HG02642 (cell line): ENCODE results near the gene JAKMIP1.
A peak's percentile ranks its signal among the peaks of the same experiment; 100 is the strongest.

Experiments
- ATAC-seq: cut with Tn5 transposase; IDR thresholded peaks from one replicate; pipeline ENCODE4 v1.9.1; 2021; ENCODE audit warnings: mild to moderate bottlenecking; ENCODE audit not compliant: unreplicated experiment, poor library complexity

The JAKMIP1 gene

DNA sequence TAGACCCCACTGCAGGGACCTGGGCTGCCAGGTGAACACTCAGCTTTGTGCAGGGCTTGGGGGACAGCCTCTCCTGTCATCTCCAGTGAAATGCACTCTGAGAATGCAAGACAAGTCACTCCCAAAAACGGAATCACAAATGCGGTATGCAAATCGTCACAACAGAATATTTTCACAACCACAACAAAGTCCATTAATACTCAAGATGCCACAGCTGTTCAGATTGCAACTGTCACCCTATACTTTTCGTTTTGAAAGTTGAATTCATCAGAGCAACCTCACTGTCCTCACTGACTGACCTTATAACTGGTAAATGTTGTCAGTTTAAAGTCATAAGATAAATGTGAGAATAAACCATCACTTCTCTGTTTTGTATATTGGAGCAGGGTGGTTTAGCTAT is 16.6 kb downstream of the JAKMIP1 start:
- ATAC-seq = peak; percentile 37

DNA sequence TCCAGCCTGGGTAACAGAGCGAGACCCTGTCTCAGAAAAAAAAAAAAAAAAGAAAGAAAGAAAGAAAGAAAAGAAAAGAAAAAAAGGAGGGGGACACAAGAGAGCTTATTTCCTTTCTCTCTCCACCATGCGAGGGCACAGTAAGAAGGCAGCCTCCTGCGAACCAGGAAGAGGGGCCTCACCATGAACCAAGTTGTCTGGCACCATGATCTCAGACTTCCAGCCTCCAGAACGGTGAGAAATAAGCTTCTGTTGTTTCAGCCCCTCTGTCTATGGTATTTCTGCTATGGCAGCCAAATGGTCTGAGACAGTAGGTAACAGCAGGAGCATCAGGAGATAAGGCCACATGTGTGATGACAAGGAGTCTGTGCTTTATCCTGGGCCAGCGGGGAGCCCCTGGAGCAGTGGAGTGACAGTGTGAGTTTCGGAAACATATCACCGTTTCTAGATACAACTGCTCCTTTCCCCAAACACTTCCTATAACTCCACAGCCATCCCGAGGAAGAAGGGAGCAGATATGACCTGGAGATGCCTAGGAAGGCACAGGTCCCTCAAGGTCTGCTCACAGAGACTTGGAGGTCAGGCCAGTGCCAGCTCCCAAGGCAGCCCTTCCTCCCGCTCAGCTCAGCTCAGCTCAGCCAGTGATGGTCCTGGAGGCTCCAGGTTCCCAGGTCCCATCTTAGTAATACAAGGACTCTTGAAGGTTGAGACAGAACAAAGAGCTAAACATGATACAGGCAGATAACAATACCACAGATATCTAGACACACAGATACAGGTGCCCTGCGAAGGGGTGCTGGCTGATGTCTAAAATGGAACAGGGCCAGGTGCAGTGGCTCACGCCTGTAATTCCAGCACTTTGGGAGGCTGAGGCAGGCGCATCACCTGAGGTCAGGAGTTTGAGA is 17.7 kb downstream of the JAKMIP1 start:
- ATAC-seq = no peak

DNA sequence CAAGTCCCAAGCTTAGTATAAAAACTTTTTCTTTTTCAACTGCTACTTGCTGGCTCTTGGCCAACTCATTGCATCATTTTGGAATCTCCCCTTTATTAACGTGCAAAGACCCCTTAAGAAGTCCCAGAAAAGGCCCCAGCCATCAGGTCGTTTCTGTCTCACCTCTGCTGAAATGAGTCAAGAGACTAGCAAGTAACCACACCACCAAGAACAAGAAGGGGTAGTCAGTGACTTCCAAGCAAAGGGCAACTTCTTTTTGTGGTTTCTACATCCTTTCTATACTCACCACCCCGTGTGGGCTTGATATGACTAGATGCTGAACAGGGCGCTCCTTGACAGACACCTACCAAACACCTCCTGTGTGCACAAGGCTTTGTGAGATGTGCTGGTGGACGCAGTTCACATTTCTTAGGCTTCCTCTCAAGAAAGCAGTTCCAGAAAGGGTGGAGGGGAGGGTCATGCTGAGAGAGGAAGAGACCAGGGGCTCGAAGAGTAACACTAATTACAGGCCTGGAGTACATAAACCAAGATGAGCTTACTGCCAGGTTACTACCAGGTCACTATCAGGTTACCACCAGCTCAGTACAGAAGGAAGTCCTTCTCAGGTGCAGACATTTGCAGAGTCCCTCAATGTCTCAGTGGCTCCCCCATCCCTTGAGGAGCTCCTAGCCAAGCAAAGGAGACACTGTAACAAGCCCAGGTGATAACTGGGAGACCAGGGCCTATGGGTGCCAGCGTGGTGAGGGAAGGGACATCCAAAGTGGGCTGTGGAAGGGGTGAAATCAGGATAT is 19.3 kb downstream of the JAKMIP1 start:
- peak; percentile 86 for ATAC-seq

DNA sequence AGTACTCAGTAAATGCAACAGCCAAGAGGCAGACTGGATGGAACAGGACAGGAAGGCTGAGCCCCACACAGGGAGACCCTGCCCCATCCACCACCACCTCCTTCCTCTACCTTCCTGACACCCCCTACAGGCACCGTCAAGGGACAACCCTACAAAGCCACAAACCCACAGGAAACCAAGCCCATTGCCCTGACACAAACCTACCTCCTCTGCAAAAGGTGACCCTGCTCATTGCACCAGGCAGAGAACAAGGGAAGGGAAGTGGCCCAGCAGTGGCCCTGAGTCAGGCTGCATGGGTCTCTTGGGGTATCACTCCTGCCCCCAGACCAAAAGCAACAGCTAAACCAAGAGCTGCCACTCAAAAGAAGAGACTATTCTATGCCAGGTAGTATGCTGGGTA is 21.0 kb downstream of the JAKMIP1 start:
- ATAC-seq = no peak

DNA sequence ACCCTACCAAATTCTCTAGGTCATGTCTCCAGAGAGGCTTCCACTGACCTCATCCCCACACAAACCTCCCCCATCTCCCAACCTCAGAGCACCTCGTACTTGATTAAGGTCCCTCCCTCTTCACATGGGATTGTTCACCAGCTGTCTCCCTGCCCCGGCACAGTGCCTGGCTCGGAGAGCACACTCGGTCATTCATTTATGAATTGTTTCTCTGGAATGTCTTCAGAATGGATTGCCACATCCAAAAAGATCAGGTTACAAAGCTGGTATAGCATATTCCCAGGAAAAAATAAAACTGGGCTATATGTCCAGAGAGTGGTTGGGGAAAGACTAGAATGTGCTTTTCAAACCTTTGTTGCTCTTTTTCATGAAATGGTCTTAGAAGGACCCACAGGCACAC is 21.6 kb downstream of the JAKMIP1 start:
- no peak for ATAC-seq

DNA sequence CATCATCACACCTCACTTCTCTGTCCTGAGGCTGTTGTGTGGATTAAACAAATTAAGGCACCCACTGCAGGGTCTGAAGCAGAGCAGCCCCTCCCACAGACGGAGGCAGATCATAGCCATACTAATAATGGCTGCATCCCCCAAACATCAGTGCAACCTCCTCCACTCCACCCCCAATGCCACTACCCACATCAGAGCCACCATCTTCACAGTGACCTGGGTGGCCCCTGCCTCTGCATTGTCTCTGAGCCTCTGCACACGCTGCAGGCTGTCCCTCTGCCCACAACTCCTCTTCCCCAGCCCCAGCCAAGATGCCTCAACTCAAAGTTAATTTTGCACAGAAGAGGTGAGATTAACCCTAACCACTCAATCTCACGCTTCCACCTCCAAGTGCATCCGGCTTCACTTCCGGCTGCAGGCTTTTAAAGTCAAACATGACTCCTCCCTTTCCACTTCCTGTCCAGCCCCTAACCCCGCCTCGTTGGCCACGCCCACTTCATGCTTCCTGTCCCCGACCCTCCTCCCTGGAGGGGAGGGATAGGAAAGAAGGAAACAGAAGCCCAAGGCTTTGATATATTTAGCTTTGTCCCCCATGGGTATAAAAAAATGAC is 22.7 kb downstream of the JAKMIP1 start:
- no peak for ATAC-seq

DNA sequence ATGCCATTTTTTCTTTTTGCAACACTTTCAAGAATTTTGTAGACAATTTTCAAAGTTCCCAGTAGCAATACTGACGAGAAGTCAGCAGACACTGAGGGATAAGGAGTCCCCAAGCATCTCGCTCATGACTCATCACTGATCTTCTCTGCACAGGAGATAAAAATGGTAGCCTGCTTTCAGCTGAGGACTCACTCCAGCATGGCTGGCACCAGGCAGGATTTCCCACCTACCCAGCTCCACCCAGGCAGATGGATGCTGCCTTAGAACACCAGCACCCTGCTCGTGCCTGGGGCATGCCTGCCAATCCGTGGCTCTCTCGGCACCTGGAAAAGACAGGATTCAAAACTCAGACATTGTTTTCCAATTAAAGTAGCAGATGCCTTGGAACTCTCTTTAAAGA is 24.9 kb downstream of the JAKMIP1 start:
- ATAC-seq = no peak

DNA sequence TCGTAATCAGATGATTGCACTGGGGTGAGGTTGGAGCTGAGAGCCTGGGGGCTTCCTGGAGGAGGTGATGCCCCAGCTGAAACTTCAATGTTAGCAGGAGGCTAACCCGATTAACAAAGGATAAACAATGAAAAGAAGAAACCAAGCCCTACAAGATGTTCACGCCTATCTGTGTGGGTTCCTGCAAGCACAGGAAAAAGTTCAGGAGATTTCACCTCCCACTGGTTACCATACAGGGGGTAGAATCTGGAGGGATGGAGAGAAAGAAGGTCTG is 27.5 kb downstream of the JAKMIP1 start:
- no peak for ATAC-seq

DNA sequence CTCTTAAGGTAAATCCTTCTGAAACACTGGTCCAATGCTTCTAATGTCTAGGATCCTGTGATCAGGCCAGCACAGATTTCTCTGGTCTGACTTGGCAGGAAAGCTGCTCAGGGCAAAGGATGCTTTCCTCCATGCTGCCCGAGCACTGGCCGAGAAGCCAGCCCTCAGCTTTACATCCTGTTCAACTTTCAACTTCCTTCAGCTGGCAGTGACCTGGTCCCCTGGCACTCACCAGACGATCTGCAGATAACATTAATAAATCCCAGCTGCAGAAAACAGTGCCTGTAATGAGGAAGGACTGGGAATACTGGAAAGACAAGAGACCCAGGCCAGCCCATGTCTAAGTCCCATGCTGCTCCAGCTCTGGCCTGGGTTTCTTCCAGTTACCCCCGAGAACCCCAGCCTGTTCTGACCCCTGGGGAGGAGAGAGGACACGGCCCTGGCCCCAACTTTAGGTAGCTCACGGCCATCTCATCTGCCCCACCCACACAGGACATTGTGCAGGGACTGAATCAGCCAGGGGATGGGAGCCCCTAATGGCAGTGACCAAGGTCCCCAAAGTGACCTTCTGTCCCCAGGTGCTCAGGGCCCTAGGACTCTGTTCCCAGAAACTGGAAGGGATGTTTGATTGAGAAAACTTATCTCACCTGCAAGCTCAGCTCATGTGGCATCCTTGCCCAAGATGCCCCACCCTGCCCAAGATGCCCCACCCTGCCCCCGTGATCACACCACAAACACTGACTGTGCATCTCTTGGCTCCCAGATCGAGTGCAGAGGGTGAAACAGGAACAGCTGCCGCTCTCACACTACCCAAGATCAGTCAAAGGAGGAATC is 28.0 kb downstream of the JAKMIP1 start:
- ATAC-seq = no peak

DNA sequence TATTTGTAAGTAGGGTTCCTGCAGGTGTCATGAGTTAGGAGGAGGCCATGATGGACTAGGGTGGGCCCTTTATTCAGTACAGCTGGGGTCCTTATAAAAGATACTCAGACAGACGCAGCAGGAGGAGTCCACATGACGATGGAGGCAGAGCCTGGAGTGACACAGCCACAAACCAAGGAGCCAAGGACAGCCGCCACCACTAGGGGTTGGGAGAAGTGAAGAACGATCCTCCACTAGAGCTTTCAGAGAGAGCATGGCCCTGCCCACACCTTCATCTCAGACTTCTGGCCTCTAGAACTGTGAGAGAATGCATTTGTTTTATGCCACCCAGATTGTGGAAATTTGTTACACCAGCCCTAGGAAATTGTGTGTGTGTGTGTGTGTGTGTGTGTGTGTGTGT is 31.1 kb downstream of the JAKMIP1 start:
- no peak for ATAC-seq

DNA sequence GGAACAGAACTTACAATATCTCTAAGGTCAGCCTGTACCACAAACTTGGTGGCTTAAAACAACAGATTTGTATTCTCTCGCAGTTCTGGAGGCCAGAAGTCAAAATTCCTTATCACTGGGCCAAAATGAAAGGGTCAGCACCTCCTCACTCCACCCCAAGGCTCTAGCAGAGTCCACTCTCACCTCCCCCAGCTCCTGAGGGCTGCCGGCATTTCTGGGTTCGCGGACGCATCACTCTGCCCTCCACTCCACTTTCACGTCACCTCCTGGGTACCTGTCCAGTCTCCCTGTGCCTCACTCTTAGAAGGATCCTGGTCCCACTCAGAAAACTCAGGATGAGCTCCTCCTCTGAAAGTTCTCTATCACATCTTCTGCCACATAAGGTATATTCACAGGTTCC is 34.6 kb downstream of the JAKMIP1 start:
- ATAC-seq = no peak

DNA sequence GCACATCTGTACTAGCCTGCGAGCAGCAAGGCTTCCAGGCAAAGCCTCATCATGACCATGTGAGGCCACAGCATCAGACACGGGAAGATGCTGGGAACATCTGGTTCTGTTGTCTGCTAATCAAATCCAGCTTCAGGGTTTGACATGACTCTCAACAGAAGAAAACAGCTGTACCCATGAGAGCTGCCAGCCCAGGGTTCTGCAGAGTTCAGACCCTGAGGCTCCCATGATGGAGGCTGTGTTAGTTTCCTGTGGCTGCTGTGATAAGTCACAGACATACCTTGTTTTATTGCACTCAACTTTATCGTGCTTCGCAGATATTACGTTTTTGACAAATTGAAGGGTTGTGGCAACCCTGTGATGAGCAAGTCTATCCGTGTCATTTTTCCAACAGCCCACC is 37.5 kb downstream of the JAKMIP1 start:
- no peak for ATAC-seq

DNA sequence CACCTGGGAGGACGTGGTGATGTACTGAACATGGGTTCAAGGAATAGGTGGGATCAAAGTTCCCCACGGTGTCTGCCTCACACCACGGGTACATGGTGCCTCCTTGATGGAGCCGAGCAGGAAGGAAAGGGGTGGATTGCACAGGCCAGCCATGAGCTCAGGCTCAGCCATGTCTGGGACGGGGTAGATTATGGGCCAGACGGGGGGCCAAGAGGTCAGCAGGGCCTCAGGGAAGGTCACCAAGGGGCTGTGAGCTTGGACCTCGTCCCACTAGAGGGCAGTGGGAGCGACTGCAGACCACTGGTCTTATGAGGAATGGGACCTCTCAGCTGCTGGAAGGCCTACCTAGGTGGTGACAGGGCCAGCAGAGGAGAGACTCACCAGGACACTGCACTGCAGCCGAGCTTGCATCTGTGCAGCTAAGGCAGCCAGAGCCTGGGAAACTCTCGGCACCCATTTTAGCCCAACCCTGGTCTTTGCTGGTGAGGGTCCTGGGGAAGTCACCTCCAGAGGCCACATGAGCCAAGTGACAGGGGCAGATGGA is 38.4 kb downstream of the JAKMIP1 start:
- ATAC-seq = no peak

DNA sequence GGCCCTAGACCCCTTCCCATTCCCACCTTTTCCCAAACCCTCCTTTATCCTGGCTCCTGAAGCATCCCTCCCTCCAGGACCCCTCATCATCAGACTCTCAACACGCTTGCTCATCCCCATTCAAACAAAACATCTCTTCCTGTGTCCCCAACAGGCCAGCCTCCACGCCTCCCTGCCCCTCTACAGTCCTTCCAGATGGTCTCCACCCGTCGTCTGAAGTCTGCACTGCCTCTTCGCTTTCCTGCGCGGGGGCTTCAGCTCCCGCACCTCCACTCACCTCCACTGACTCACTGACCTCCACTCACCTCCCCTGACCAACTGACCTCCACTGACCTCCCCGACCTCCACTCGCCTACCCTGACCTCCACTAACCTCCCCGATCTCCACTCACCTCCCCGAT is 39.8 kb downstream of the JAKMIP1 start:
- ATAC-seq = no peak

DNA sequence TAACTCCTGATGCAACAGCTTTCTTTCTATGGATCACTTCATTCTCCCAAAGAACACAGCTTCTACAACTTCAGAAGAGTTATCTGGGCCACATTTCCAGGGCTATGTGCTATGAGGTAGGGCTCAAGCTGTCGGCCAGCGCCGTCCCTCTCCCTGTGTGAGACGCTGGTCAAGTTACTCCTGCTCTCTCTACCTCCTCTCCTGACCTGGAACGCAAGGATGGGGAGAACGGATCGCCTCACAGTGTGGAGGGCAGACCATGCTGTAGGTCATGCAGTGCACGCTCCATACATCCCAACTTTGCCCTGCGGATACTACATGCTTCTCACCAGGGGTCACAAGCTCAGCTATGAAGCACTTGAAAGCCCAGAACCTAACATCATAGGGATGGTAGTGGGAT is 42.4 kb downstream of the JAKMIP1 start:
- ATAC-seq = no peak

DNA sequence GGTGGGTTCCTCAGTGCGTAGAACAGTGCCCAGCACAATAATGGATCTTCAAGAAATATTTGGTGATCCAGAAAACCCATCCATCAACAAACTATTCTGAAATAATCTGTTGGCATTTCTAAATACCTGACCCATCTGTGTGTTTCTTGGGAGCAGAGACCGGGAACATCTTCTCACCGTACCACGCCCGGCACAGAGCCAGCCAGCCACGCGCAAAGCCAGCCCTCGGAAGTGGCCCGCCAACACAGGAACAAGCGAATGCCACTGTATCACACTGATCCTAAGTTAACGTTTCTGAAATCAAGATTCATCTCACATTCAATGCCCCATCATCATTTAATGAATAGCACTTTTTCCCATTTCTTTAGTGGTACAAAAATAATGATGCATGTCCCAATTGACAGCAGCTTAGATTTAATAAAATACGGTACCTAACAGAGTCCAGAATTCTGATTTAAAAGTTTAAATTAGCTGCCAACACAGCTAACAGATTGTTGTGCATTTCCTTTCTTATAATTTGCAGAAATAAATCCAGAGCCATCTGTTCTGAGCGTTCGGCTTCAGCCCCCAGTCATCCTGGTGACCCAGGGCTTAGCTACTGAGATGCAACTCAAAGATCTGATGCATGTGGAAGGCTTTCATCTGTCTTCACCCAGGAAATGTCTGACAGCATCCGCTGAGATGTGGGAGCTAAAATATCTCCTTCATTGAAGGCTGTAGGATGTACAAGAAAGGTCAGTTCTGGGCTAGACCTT is 44.2 kb downstream of the JAKMIP1 start:
- no peak for ATAC-seq

DNA sequence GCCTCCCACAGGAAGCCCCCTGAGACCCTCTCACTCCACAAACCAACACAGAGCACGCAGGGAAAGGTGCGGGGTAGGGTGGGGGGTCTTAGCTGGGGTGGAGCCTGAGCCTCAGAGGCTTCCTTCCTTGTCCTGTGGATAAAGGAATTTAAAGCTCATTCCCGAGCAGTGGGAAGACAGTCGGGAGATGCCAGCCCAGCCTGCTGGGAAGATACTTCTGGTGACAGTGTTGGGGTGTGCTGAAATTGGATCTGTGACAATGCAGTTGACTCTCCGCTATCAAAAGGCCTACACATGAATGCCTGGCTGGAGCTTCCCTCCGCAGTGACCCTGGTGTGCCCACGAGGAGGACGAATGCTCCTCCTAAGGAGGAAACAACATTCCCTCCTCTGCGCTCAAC is 45.5 kb downstream of the JAKMIP1 start:
- no peak for ATAC-seq

DNA sequence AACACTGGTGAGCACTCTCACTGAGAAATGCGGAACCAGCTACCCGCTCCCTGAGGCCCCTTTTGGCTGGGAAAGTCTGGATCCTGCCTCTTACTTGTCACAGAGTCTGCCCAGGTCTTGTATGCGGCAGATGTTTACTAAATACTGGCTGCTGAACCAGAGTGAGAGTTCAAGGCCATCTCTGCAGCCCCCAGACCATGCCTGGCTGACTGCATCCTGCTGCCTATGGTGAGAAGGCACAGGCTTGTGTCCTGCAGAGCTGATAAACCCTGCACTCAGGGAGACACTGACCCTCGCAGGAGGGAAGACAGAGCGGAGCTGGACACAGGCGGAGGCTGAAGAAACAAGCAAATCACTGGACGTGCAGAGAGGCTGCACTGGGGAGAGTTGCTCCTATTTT is 46.5 kb downstream of the JAKMIP1 start:
- ATAC-seq = no peak

DNA sequence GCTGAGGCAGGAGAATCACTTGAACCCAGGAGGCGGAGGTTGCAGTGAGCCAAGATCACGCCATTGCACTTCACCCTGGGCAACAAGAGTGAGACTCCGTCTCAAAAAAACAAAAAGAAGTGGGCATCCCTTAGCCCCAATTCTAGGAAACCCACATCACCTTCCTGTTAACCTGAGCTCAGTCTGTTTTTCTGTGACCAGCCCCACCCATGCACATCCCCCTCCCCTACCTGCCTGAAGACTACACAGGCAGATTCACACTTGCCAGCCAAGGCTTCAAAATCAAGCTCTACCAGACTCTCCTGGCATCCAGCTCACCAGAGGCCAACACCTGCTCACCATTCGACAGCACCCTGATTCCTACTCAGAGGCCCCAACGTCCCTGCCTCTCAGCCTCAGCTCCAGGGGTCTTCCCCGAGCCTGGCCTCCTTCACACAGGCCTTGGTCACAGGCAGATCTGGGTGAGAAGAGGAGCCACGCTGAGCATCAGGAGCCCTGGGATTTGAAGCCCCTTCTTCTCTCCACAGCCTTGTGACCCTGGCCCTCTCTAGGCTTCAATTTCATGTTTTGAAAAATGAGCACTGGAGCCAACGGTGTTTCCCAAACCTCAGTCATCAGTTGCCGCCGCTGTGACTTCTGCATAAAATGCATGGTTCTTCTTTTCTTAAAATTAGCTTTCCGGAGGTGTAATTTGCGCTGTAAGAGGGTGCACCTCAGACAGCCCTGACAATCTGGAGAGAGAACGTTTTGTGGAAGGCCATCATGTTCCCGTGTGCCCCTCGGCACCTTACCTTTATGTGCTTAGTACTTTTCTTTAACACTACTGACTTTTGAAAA is 47.3 kb downstream of the JAKMIP1 start:
- ATAC-seq = no peak
